HepG2 (cell line): ENCODE results near the gene ACOXL. TPM values are rescaled to one million over a fixed set of nuclear protein-coding genes. Genes with fewer than 3 reads are reported as not detected.

ENCODE experiments used
- ATAC-seq: fragments of 200-7000 bp; cut with Tn5 transposase; 3 replicates; pipeline ENCODE4 v1.9.1; 2020; ENCODE audit warnings: mild to moderate bottlenecking, moderate library complexity
- BruUV-seq: library from RNA; stranded (reverse); fragments of 400-500 nt; replicated peaks from 2 replicates; lab custom pipeline; 2021; lab: Mats Ljungman, UMichigan
- CTCF ChIA-PET: fragments of 300-600 bp; formaldehyde crosslinking; extraction: SDS; loops from one replicate; lab custom pipeline; 2021; ENCODE audit warnings: low total read pairs, inconsistent platforms, low intra/inter-chr PET ratio; lab: Yijun Ruan, JAX
- POLR2A ChIA-PET: fragments of 350-600 bp; sonication (Branson Sonifier 250); formaldehyde crosslinking; loops from one replicate; lab custom pipeline; 2020; ENCODE audit warnings: antibody characterized with exemption, inconsistent platforms; lab: Yijun Ruan, JAX
- DNase-seq: peaks from one replicate; pipeline ENCODE4 v3.0.0-alpha.2; 2015; ENCODE audit warnings: low spot score
- FAIRE-seq: peaks from 3 replicates; lab custom pipeline; 2011; peaks lifted over from hg19 to GRCh38; lab: Jason Lieb, UNC
- H2AFZ ChIP-seq: one replicate; pipeline ENCODE4 v1.6.1; 2011; ENCODE audit warnings: low read length, inconsistent platforms
- H3K27ac ChIP-seq: fragments of 300-600 bp; 3 replicates; pipeline ENCODE4 v1.8.0; 2011; ENCODE audit warnings: mixed run types, mild to moderate bottlenecking, mixed read lengths, low read length, inconsistent platforms; ENCODE audit not compliant: insufficient read depth; ENCODE audit errors: extremely low read length
- H3K27me3 ChIP-seq, 2 experiments: fragments of 200-600 bp in 1 of 2; 2 replicates in 1 of 2; 3 replicates in 1 of 2; pipeline versions ENCODE4 v1.6.0 to v1.8.0; 2011; ENCODE audit warnings: low read length in 2 of 2, mild to moderate bottlenecking in 2 of 2, moderate library complexity in 2 of 2, inconsistent platforms in 1 of 2; ENCODE audit not compliant: insufficient read depth in 2 of 2, control insufficient read depth in 1 of 2
- H3K36me3 ChIP-seq, 2 experiments: fragments of 200-600 bp in 1 of 2; replicated peaks in 1 of 2; 2 replicates in 1 of 2; 3 replicates in 1 of 2; pipeline versions ENCODE4 v1.5.1 to v1.8.0; 2011; ENCODE audit warnings: low read length in 2 of 2, inconsistent platforms in 1 of 2; ENCODE audit not compliant: insufficient read depth in 2 of 2, control insufficient read depth in 1 of 2
- H3K4me1 ChIP-seq: 2 replicates; pipeline ENCODE4 v1.5.1; 2012; ENCODE audit warnings: low read length, inconsistent platforms; ENCODE audit not compliant: insufficient read depth
- H3K4me2 ChIP-seq: 2 replicates; pipeline ENCODE4 v1.6.0; 2011; ENCODE audit warnings: low read depth, low read length, inconsistent platforms
- H3K4me3 ChIP-seq, 3 experiments: fragments of 200-600 bp in 1 of 3; sonication (generic), shearing (Covaris generic) in 1 of 3; replicated peaks in 1 of 3; 2 replicates each; pipeline ENCODE4 v1.5.1; 2011 to 2016; ENCODE audit warnings: low read length in 3 of 3, inconsistent platforms in 2 of 3, low read depth in 2 of 3, mild to moderate bottlenecking in 2 of 3, control low read depth in 1 of 3, mixed read lengths in 1 of 3; ENCODE audit not compliant: insufficient read depth in 1 of 3
- H3K79me2 ChIP-seq: one replicate; pipeline ENCODE4 v1.6.1; 2011; ENCODE audit warnings: low read length, inconsistent platforms; ENCODE audit not compliant: insufficient read depth
- H3K9ac ChIP-seq: 2 replicates; pipeline ENCODE4 v1.6.0; 2011; ENCODE audit warnings: mild to moderate bottlenecking, low read depth, low read length, inconsistent platforms; ENCODE audit not compliant: insufficient read depth
- H3K9me3 ChIP-seq: 2 replicates; pipeline ENCODE4 v1.5.1; 2012; ENCODE audit warnings: mild to moderate bottlenecking, low read length
- H4K20me1 ChIP-seq: 2 replicates; pipeline ENCODE4 v1.6.0; 2011; ENCODE audit warnings: inconsistent platforms, mild to moderate bottlenecking, low read length, moderate library complexity; ENCODE audit not compliant: insufficient read depth
- BRD4 ChIP-seq: sonication (generic); formaldehyde crosslinking; IDR thresholded peaks from 2 replicates; pipeline ENCODE4 v1.4.0; 2020; ENCODE audit warnings: missing genetic modification reagents
- CEBPG ChIP-seq: IDR thresholded peaks from 2 replicates; pipeline ENCODE4 v1.6.1; 2016
- CHD2 ChIP-seq: IDR thresholded peaks from 2 replicates; pipeline ENCODE4 v1.6.1; 2011; ENCODE audit warnings: low read depth, low read length, improper control_type of control experiment
- E2F5 ChIP-seq: sonication (generic); formaldehyde crosslinking; conservative IDR thresholded peaks from 2 replicates; pipeline ENCODE4 v1.4.0; 2020; ENCODE audit warnings: missing genetic modification reagents
- GATA4 ChIP-seq: sonication (generic); IDR thresholded peaks from 2 replicates; pipeline ENCODE4 v1.6.1; 2016; ENCODE audit warnings: antibody characterized with exemption, low read depth, borderline replicate concordance
- MIER2 ChIP-seq: IDR thresholded peaks from 2 replicates; pipeline ENCODE4 v1.6.1; 2016; ENCODE audit warnings: missing biosample characterization, missing genetic modification reagents
- MYC ChIP-seq: sonication (generic); formaldehyde crosslinking; IDR thresholded peaks from 2 replicates; pipeline ENCODE4 v1.9.0; 2021; ENCODE audit warnings: missing genetic modification reagents, borderline replicate concordance
- POLR2G ChIP-seq: fragments of 200-400 bp; formaldehyde crosslinking; IDR thresholded peaks from 2 replicates; pipeline ENCODE4 v1.6.1; 2018; ENCODE audit warnings: mild to moderate bottlenecking, low read depth, low read length, moderate library complexity
- YEATS4 ChIP-seq: sonication (generic); formaldehyde crosslinking; IDR thresholded peaks from 2 replicates; pipeline ENCODE4 v1.4.0; 2020; ENCODE audit warnings: missing genetic modification reagents, borderline replicate concordance
- ZNF12 ChIP-seq: sonication (generic); formaldehyde crosslinking; IDR thresholded peaks from 2 replicates; pipeline ENCODE4 v1.5.0; 2020; ENCODE audit warnings: missing genetic modification reagents
- WGBS: methylation state at CpG from one replicate; pipeline ENCODE4 v1.1.6; 2017; ENCODE audit warnings: low lambda C conversion rate; 5-methylcytosine and 5-hydroxymethylcytosine counted together
- in situ Hi-C: cut with HindIII; loops from 2 replicates; pipeline ENCODE4 v1.10.0; 2017; ENCODE audit warnings: low pct_unique_long_range_greater_than_20kb; ENCODE audit not compliant: extremely low pct_ligation_motif_present
- intact Hi-C: fragments of 100-400 bp; cut with micrococcal nuclease; formaldehyde crosslinking; loops from one replicate; pipeline ENCODE4 v1.10.0; 2022; ENCODE audit not compliant: unreplicated experiment
- polyA plus RNA-seq, 8 experiments: library from polyadenylated mRNA; depleted of rRNA in 3 of 8; stranded (reverse) in 7 of 8; unstranded in 1 of 8; fragments of >200 nt; fragmentation: Illumina TruSeq in 4 of 8; extraction: Trizol in 4 of 8; gene quantifications; 2 replicates each; pipeline versions ENCODE4 v1.2.1 to v1.2.3, GENCODE V29; 2011 to 2016; ENCODE audit warnings: low read depth in 4 of 8, missing spikeins in 1 of 8, mixed read lengths in 1 of 8; ENCODE audit not compliant: insufficient read depth in 1 of 8
- total RNA-seq, 5 experiments: library from RNA; depleted of rRNA; stranded (reverse); fragments of >200 nt; fragmentation: Illumina TruSeq; extraction: Trizol; gene quantifications; 2 replicates each; pipeline ENCODE4 v1.2.3, GENCODE V29; 2016; ENCODE audit warnings: low read depth in 1 of 5
- TF ChIP-seq, protein P1 (sequence below): IDR thresholded peaks from 2 replicates; pipeline ENCODE4 v1.6.1; 2012; ENCODE audit warnings: low read depth, low read length, improper control_type of control experiment

Gene ACOXL
- total and polyA plus RNA-seq, 2 of the 13 experiments (the other 11 are each of a cell fraction or from before 2014, with no cell fraction given) = not detected

DNA sequence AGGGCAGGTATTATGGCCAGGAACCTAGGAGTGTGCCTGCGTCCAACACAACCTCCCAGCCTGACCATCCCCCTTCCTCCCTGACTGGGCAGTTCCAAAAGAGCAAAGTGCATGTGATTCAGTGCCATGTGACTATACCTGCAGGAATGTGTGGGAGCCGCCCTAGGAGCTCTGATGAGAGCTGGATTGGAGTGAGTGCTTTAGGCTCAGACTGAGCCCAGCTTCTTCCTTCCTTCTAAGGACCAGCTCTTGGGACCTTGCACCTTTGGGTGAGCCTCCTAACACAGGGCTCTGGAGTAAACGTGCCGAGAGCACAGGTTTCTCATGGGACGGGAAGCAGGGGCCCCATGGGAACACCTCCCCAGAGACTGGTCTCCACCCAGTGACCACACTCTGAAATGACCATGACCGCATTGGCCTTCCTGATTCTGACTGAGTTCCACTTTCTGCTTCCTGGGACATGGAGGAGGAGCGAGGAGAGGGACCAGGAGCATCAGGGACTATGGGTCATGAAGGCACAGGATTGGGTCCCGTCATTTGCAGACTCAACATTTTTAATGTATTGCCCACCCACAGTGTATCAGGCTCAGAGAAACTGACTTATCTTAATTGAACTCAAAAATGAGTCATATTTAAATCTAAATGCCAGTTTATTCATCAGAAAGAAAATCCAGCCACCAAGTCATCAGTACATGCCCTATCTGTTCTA is 300.5 kb downstream of the ACOXL start (continued):
- TF ChIP-seq, protein P1, sequence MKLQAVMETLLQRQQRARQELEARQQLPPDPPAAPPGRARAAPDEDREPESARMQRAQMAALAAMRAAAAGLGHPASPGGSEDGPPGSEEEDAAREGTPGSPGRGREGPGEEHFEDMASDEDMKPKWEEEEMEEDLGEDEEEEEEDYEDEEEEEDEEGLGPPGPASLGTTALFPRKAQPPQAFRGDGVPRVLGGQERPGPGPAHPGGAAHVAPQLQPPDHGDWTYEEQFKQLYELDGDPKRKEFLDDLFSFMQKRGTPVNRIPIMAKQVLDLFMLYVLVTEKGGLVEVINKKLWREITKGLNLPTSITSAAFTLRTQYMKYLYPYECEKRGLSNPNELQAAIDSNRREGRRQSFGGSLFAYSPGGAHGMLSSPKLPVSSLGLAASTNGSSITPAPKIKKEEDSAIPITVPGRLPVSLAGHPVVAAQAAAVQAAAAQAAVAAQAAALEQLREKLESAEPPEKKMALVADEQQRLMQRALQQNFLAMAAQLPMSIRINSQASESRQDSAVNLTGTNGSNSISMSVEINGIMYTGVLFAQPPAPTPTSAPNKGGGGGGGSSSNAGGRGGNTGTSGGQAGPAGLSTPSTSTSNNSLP = no peak
- TF ChIP-seq CHD2 = peak; percentile 23; the same call in 1 of the 2 replicates
- peak; percentile 48; the same call in 1 of the 2 replicates for TF ChIP-seq POLR2G
- no peak for TF ChIP-seq ZNF12

GRCh38 chr2:111034146-111034545 is 301.8 kb downstream of the ACOXL start:
- ATAC-seq = no peak
- 36% methylated on average over 4 of the region's 4 CpGs for WGBS
- Histone ChIP-seq H3K27ac (no peak overlapping the region), H3K4me3 (no peak overlapping the region), H3K9ac (no peak overlapping the region), H3K79me2 (no peaks in the 10 kb centered on the region), H4K20me1 (no peaks in the 10 kb centered on the region), H2AFZ (no peak overlapping the region), H3K36me3 (no peaks in the 10 kb centered on the region), H3K27me3 (peaks cover 3 to 52% of the 10 kb centered on the region in 2 experiments; a peak in 3 of 5 replicates), H3K4me2 (no peak overlapping the region), H3K4me1 (peaks cover 34% of the 10 kb centered on the region), H3K9me3 (no peaks in the 10 kb centered on the region)
- ChIA-PET POLR2A (no interaction called here), CTCF (no interaction called here)
- intact Hi-C loops (no loop called here), in situ Hi-C loops (no loop called here)
- no peak for DNase-seq
- TF ChIP-seq BRD4 (CRISPR knock-in tag) (no peak), MYC (CRISPR knock-in tag) (no peak), GATA4 (no peak), MIER2 (CRISPR knock-in tag) (no peak), E2F5 (no peak), YEATS4 (CRISPR knock-in tag) (no peak), CEBPG (CRISPR knock-in tag) (no peak)
- BruUV-seq = no TSS peak
- FAIRE-seq = peak; percentile 4
